T47D (cell line): ENCODE measurements around the gene PPIP5K2.
"Not testable (repeated sequence)": the region's sequence is repeated elsewhere in the genome, so short reads cannot be mapped to it uniquely, and the experiment has no call there.

ENCODE experiments used
- DNase-seq, 2 experiments: peaks; one replicate each; pipeline versions ENCODE4 v3.0.0 to v3.0.0-alpha.2; 2011 to 2012; ENCODE audit warnings: low read depth in 1 of 2, low spot score in 1 of 2
- JUND ChIP-seq: IDR thresholded peaks from 2 replicates; pipeline ENCODE4 v1.6.1; 2012; ENCODE audit warnings: low read depth
- in situ Hi-C: cut with HindIII; loops from 2 replicates; pipeline ENCODE4 v1.10.0; 2016; ENCODE audit warnings: low sequenced_read_pairs, low pct_unique_long_range_greater_than_20kb

The PPIP5K2 gene

GRCh38 chr5:103205991-103206700 is 86.0 kb downstream of the PPIP5K2 start:
- no peak for DNase-seq
- no peak for TF ChIP-seq JUND
- in situ Hi-C loops: no loop called here

- TF ChIP-seq JUND: no peak
- in situ Hi-C loops: no loop called here
- DNase-seq: no peak
Measured at GRCh38 chr5:103207011-103207410, 86.9 kb downstream of the PPIP5K2 start.

GRCh38 chr5:103207653-103208052 is 87.6 kb downstream of the PPIP5K2 start:
- DNase-seq: no peak
- TF ChIP-seq JUND: no peak
- in situ Hi-C loops: no loop called here

GRCh38 chr5:103208460-103208859 is 88.4 kb downstream of the PPIP5K2 start:
- no peak for DNase-seq
- in situ Hi-C loops: no loop called here
- TF ChIP-seq JUND: no peak

- no peak for TF ChIP-seq JUND
- no peak for DNase-seq
- in situ Hi-C loops: no loop called here
Measured at GRCh38 chr5:103209065-103209464, 89.0 kb downstream of the PPIP5K2 start.

GRCh38 chr5:103210952-103211351 is 90.9 kb downstream of the PPIP5K2 start:
- no peak for TF ChIP-seq JUND
- in situ Hi-C loops: no loop called here
- DNase-seq: no peak

- TF ChIP-seq JUND: no peak
- DNase-seq: no peak
- in situ Hi-C loops: no loop called here
Measured at GRCh38 chr5:103211576-103212561, 91.8 kb downstream of the PPIP5K2 start.

- DNase-seq: no peak
- in situ Hi-C loops: no loop called here
- no peak for TF ChIP-seq JUND
Measured at GRCh38 chr5:103216137-103216536, 96.0 kb downstream of the PPIP5K2 start.

- TF ChIP-seq JUND: no peak
- in situ Hi-C loops: no loop called here
- no peak for DNase-seq
Measured at GRCh38 chr5:103216697-103217096, 96.6 kb downstream of the PPIP5K2 start.

- DNase-seq: no peak
- no peak for TF ChIP-seq JUND
- in situ Hi-C loops: no loop called here
Measured at GRCh38 chr5:103217101-103217500, 97.0 kb downstream of the PPIP5K2 start.

GRCh38 chr5:103218164-103218563 is 98.1 kb downstream of the PPIP5K2 start:
- in situ Hi-C loops: no loop called here
- TF ChIP-seq JUND: no peak
- DNase-seq: no peak

GRCh38 chr5:103219074-103219473 is 99.0 kb downstream of the PPIP5K2 start:
- DNase-seq, in situ Hi-C loops: not testable (repeated sequence)
